IMR-90 (cell line): ENCODE data around the gene CLNK. TPM values are rescaled to one million over a fixed set of nuclear protein-coding genes. Genes with fewer than 3 reads are reported as not detected.
A peak's percentile ranks its signal among the peaks of the same experiment; 100 is the strongest.

Experiments used
- ATAC-seq: fragments of 200-7000 bp; cut with Tn5 transposase; 2 replicates; pipeline ENCODE4 v1.9.1; 2020; ENCODE audit warnings: low read depth, mild to moderate bottlenecking, moderate library complexity
- BruUV-seq: library from RNA; stranded (reverse); fragments of 400-500 nt; replicated peaks from 2 replicates; lab custom pipeline; 2021; lab: Mats Ljungman, UMichigan
- CTCF ChIA-PET: fragments of 300-600 bp; formaldehyde crosslinking; extraction: SDS; loops from one replicate; lab custom pipeline; 2021; ENCODE audit warnings: antibody characterized with exemption; lab: Yijun Ruan, JAX
- POLR2A ChIA-PET: fragments of 300-600 bp; sonication (Branson Sonifier 250); formaldehyde crosslinking; loops from one replicate; lab custom pipeline; 2022; ENCODE audit warnings: antibody characterized with exemption; ENCODE audit not compliant: unreplicated experiment; lab: Charles Lee
- DNase-seq: peaks from one replicate; pipeline ENCODE4 v3.0.0; 2013
- H2AFZ ChIP-seq: replicated peaks from 2 replicates; pipeline ENCODE3; 2013; ENCODE audit warnings: low read length, mild to moderate bottlenecking; ENCODE audit not compliant: poor library complexity
- H2AK5ac ChIP-seq: 2 replicates; pipeline ENCODE4 v1.6.1; 2013; ENCODE audit warnings: low read depth, low read length, inconsistent platforms
- H2AK9ac ChIP-seq: replicated peaks from 2 replicates; pipeline ENCODE3; 2013; ENCODE audit warnings: mild to moderate bottlenecking, low read depth, low read length, moderate library complexity; ENCODE audit not compliant: poor library complexity
- H2BK120ac ChIP-seq: 2 replicates; pipeline ENCODE4 v1.6.1; 2013; ENCODE audit warnings: low read depth, low read length, inconsistent platforms
- H2BK15ac ChIP-seq: 3 replicates; pipeline ENCODE4 v1.6.1; 2013; ENCODE audit warnings: low read depth, low read length, inconsistent platforms
- H2BK20ac ChIP-seq: 2 replicates; pipeline ENCODE4 v1.6.1; 2013; ENCODE audit warnings: low read depth, mild to moderate bottlenecking, inconsistent platforms, low read length, moderate library complexity
- H2BK5ac ChIP-seq: 2 replicates; pipeline ENCODE4 v1.6.1; 2013; ENCODE audit warnings: mild to moderate bottlenecking, low read depth, low read length, inconsistent platforms; ENCODE audit not compliant: poor library complexity, severe bottlenecking
- H3K14ac ChIP-seq: replicated peaks from 2 replicates; pipeline ENCODE4 v1.6.1; 2013; ENCODE audit warnings: low read depth, low read length, inconsistent platforms
- H3K18ac ChIP-seq: 2 replicates; pipeline ENCODE4 v1.6.1; 2013; ENCODE audit warnings: low read depth, low read length, control low read depth
- H3K23ac ChIP-seq: 2 replicates; pipeline ENCODE4 v1.6.1; 2013; ENCODE audit warnings: low read depth, low read length, inconsistent platforms
- H3K27ac ChIP-seq: 2 replicates; pipeline ENCODE4 v1.5.1; 2013; ENCODE audit warnings: mild to moderate bottlenecking, control low read depth, low read length; ENCODE audit not compliant: insufficient read depth
- H3K27me3 ChIP-seq: 2 replicates; pipeline ENCODE4 v1.6.1; 2013; ENCODE audit warnings: low read length; ENCODE audit not compliant: control insufficient read depth, insufficient read depth
- H3K36me3 ChIP-seq: 2 replicates; pipeline ENCODE4 v1.6.1; 2013; ENCODE audit warnings: low read length, mixed read lengths; ENCODE audit not compliant: control insufficient read depth, insufficient read depth
- H3K4ac ChIP-seq: 2 replicates; pipeline ENCODE4 v1.6.1; 2013; ENCODE audit warnings: low read depth, low read length, inconsistent platforms
- H3K4me1 ChIP-seq: 2 replicates; pipeline ENCODE4 v1.6.1; 2013; ENCODE audit warnings: low read length, mixed read lengths; ENCODE audit not compliant: control insufficient read depth, insufficient read depth
- H3K4me2 ChIP-seq: 2 replicates; pipeline ENCODE4 v1.6.1; 2013; ENCODE audit warnings: low read depth, mild to moderate bottlenecking, control low read depth, low read length, moderate library complexity
- H3K4me3 ChIP-seq: 2 replicates; pipeline ENCODE4 v1.5.1; 2013; ENCODE audit warnings: low read depth, mild to moderate bottlenecking, control low read depth, low read length, moderate library complexity; ENCODE audit not compliant: insufficient read depth
- H3K56ac ChIP-seq: 2 replicates; pipeline ENCODE4 v1.6.1; 2013; ENCODE audit warnings: low read length, inconsistent platforms; ENCODE audit not compliant: insufficient read depth; ENCODE audit errors: extremely low read depth
- H3K79me1 ChIP-seq, 2 experiments: 2 replicates each; pipeline ENCODE4 v1.6.1; 2013; ENCODE audit warnings: low read length in 2 of 2, inconsistent platforms in 1 of 2, low read depth in 1 of 2
- H3K9ac ChIP-seq: 2 replicates; pipeline ENCODE4 v1.6.1; 2013; ENCODE audit warnings: low read depth, low read length, control low read depth
- H3K9me1 ChIP-seq: 2 replicates; pipeline ENCODE4 v1.6.1; 2013; ENCODE audit warnings: low read length, inconsistent platforms; ENCODE audit not compliant: insufficient read depth
- H3K9me3 ChIP-seq: 2 replicates; pipeline ENCODE4 v1.6.1; 2013; ENCODE audit warnings: low read length; ENCODE audit not compliant: control insufficient read depth, insufficient read depth
- H4K20me1 ChIP-seq: 2 replicates; pipeline ENCODE4 v1.6.1; 2013; ENCODE audit warnings: low read length, inconsistent platforms; ENCODE audit not compliant: insufficient read depth
- H4K5ac ChIP-seq: 2 replicates; pipeline ENCODE4 v1.6.1; 2013; ENCODE audit warnings: mild to moderate bottlenecking, low read depth, low read length, control low read depth
- H4K8ac ChIP-seq, 2 experiments: 2 replicates each; pipeline ENCODE4 v1.6.1; 2013; ENCODE audit warnings: low read depth in 2 of 2, low read length in 2 of 2, control low read depth in 1 of 2, inconsistent platforms in 1 of 2
- H4K91ac ChIP-seq: 2 replicates; pipeline ENCODE4 v1.6.1; 2013; ENCODE audit warnings: low read depth, low read length, inconsistent platforms; ENCODE audit not compliant: insufficient read depth
- BHLHE40 ChIP-seq: fragments of 150-350 bp; IDR thresholded peaks from 2 replicates; pipeline ENCODE4 v1.6.1; 2016; ENCODE audit warnings: mild to moderate bottlenecking, low read depth, low read length
- CEBPB ChIP-seq: IDR thresholded peaks from 2 replicates; pipeline ENCODE4 v1.6.1; 2012; ENCODE audit warnings: low read depth, low read length, improper control_type of control experiment
- CHD1 ChIP-seq: IDR thresholded peaks from 2 replicates; pipeline ENCODE4 v1.6.1; 2012; ENCODE audit warnings: low read depth, low read length, improper control_type of control experiment
- CTCF ChIP-seq: conservative IDR thresholded peaks from 2 replicates; pipeline ENCODE4 v1.5.1; 2012; ENCODE audit warnings: mild to moderate bottlenecking, low read depth, low read length, improper control_type of control experiment
- FOS ChIP-seq: fragments of 150-350 bp; IDR thresholded peaks from 2 replicates; pipeline ENCODE4 v1.6.1; 2016; ENCODE audit warnings: low read depth, low read length
- MAFK ChIP-seq: IDR thresholded peaks from 2 replicates; pipeline ENCODE4 v1.6.1; 2012; ENCODE audit warnings: low read depth, low read length, improper control_type of control experiment
- MAZ ChIP-seq: IDR thresholded peaks from 2 replicates; pipeline ENCODE4 v1.6.1; 2012; ENCODE audit warnings: low read depth, mild to moderate bottlenecking, low read length, improper control_type of control experiment, moderate library complexity, borderline replicate concordance
- MXI1 ChIP-seq: IDR thresholded peaks from 2 replicates; pipeline ENCODE4 v1.6.1; 2012; ENCODE audit warnings: low read depth, mild to moderate bottlenecking, low read length, moderate library complexity, borderline replicate concordance
- NFE2L2 ChIP-seq: fragments of 150-350 bp; IDR thresholded peaks from 2 replicates; pipeline ENCODE4 v1.6.1; 2016; ENCODE audit warnings: low read depth, mild to moderate bottlenecking, low read length
- POLR2A ChIP-seq: IDR thresholded peaks from 2 replicates; pipeline ENCODE4 v1.6.1; 2012; ENCODE audit warnings: mild to moderate bottlenecking, low read depth, low read length
- RAD21 ChIP-seq: IDR thresholded peaks from 2 replicates; pipeline ENCODE4 v1.6.1; 2012; ENCODE audit warnings: low read length, improper control_type of control experiment
- RCOR1 ChIP-seq: IDR thresholded peaks from 2 replicates; pipeline ENCODE4 v1.6.1; 2012; ENCODE audit warnings: mild to moderate bottlenecking, low read length, improper control_type of control experiment; ENCODE audit not compliant: insufficient replicate concordance
- RFX5 ChIP-seq: IDR thresholded peaks from 2 replicates; pipeline ENCODE4 v1.8.0; 2012; ENCODE audit warnings: low read depth, mild to moderate bottlenecking, low read length, moderate library complexity
- SMC3 ChIP-seq: fragments of 150-350 bp; IDR thresholded peaks from 2 replicates; pipeline ENCODE4 v1.6.1; 2016; ENCODE audit warnings: low read depth, mild to moderate bottlenecking, antibody characterized with exemption, low read length, moderate library complexity
- WGBS, 2 experiments: methylation state at CpG; one replicate each; pipeline versions ENCODE4 v1.1.5 to v1.1.7; 2013; ENCODE audit warnings: missing lambda C conversion rate in 2 of 2; ENCODE audit not compliant: insufficient read length in 1 of 2; ENCODE audit errors: extremely low coverage in 2 of 2; 5-methylcytosine and 5-hydroxymethylcytosine counted together
- dilution Hi-C: fragments of 300-500 bp; cut with HindIII; formaldehyde crosslinking; loops from one replicate; pipeline ENCODE4 v1.14.3; 2018; ENCODE audit warnings: low sequenced_read_pairs; ENCODE audit not compliant: unreplicated experiment
- in situ Hi-C: fragments of 300-500 bp; cut with MboI; formaldehyde crosslinking; loops from 3 replicates; pipeline ENCODE4 v1.14.3; 2019; ENCODE audit warnings: low sequenced_read_pairs, inconsistent platforms, mixed read lengths
- intact Hi-C: fragments of 100-400 bp; cut with micrococcal nuclease; formaldehyde crosslinking; loops from 2 replicates; pipeline ENCODE4 v1.10.0; 2022
- polyA plus RNA-seq, 3 experiments: library from polyadenylated mRNA; depleted of rRNA; stranded (reverse); fragments of >200 nt; gene quantifications; 2 replicates each; pipeline ENCODE4 v1.2.3, GENCODE V29; 2012; ENCODE audit warnings: low replicate concordance in 1 of 3
- total RNA-seq: library from RNA; depleted of rRNA; stranded (reverse); fragments of >200 nt; gene quantifications from 2 replicates; pipeline ENCODE4 v1.2.3, GENCODE V29; 2012
- TF ChIP-seq, protein P1 (sequence below): fragments of 150-350 bp; IDR thresholded peaks from 2 replicates; pipeline ENCODE4 v1.6.1; 2017; ENCODE audit warnings: mild to moderate bottlenecking, antibody characterized with exemption, low read length, low read depth
- TF ChIP-seq, protein P2 (sequence below): fragments of 150-350 bp; IDR thresholded peaks from 2 replicates; pipeline ENCODE4 v1.6.1; 2016; ENCODE audit warnings: low read depth, mild to moderate bottlenecking, low read length, moderate library complexity, borderline replicate concordance

CLNK gene
- total and polyA plus RNA-seq, 2 of the 4 experiments (the other 2 are of a cell fraction) = not detected

DNA sequence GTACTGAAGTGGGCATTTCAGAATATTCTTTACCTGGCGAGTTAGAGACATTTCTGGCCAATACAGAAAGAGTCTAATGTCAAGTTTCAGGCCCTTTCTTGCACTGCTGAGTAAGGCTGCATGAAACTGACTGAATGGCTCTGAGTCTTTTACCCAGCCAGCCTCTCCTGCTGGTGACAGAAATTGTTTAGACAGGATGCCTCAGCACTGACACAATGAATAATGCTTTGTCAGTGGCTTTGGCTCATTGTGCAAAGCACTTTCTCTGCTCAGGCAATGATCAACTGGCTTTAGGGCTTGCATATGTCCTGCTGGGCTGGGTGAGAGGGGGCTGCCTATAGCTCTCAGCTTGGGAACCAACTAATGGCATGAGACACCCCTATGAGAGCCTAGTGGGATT lies 45.5 kb downstream of the CLNK start:
- Histone ChIP-seq H3K27me3 (peaks cover 6% of the 10 kb centered on the region), H3K4me1 (0 out of 2 replicates have a peak, but pooled peaks cover 3% of the 10 kb centered on the region), H3K56ac (no peak overlapping the region), H4K91ac (no peak overlapping the region), H3K23ac (no peak overlapping the region), H3K27ac (no peak overlapping the region), H3K9me1 (no peaks in the 10 kb centered on the region), H4K5ac (no peak overlapping the region), H2BK120ac (no peak overlapping the region), H2AK5ac (no peak overlapping the region), H4K8ac (no peak overlapping the region), H3K4ac (no peak overlapping the region), H3K4me3 (no peak overlapping the region), H2AK9ac (no peak overlapping the region), H2AFZ (no peak overlapping the region), H2BK15ac (no peak overlapping the region), H2BK20ac (no peak overlapping the region), H3K79me1 (no peaks in the 10 kb centered on the region), H3K9me3 (no peaks in the 10 kb centered on the region), H4K20me1 (no peaks in the 10 kb centered on the region), H3K18ac (no peak overlapping the region), H2BK5ac (no peak overlapping the region), H3K4me2 (no peak overlapping the region), H3K14ac (no peak overlapping the region), H3K9ac (no peak overlapping the region), H3K36me3 (no peaks in the 10 kb centered on the region)
- ATAC-seq = peak; percentile 27
- no TSS peak for BruUV-seq
- in situ Hi-C loops (no loop called here), intact Hi-C loops (no loop called here), dilution Hi-C loops (no loop called here)
- no peak for TF ChIP-seq MAZ
- TF ChIP-seq RAD21 = no peak
- TF ChIP-seq RFX5 = no peak
- TF ChIP-seq NFE2L2 = no peak
- TF ChIP-seq RCOR1 = no peak
- no peak for TF ChIP-seq CEBPB
- TF ChIP-seq BHLHE40 = no peak
- TF ChIP-seq POLR2A = no peak
- TF ChIP-seq, protein P1, sequence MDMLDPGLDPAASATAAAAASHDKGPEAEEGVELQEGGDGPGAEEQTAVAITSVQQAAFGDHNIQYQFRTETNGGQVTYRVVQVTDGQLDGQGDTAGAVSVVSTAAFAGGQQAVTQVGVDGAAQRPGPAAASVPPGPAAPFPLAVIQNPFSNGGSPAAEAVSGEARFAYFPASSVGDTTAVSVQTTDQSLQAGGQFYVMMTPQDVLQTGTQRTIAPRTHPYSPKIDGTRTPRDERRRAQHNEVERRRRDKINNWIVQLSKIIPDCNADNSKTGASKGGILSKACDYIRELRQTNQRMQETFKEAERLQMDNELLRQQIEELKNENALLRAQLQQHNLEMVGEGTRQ = no peak
- no peak for TF ChIP-seq SMC3
- TF ChIP-seq CHD1 = no peak
- TF ChIP-seq, protein P2, sequence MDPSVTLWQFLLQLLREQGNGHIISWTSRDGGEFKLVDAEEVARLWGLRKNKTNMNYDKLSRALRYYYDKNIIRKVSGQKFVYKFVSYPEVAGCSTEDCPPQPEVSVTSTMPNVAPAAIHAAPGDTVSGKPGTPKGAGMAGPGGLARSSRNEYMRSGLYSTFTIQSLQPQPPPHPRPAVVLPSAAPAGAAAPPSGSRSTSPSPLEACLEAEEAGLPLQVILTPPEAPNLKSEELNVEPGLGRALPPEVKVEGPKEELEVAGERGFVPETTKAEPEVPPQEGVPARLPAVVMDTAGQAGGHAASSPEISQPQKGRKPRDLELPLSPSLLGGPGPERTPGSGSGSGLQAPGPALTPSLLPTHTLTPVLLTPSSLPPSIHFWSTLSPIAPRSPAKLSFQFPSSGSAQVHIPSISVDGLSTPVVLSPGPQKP = no peak
- no peak for TF ChIP-seq FOS
- TF ChIP-seq MXI1 = no peak
- TF ChIP-seq MAFK = no peak
- TF ChIP-seq CTCF = no peak
- WGBS, 2 experiments = no CpG with 5 or more reads among the region's 1 CpG
- CTCF ChIA-PET = no interaction called here
- DNase-seq = no peak
- POLR2A ChIA-PET = no interaction called here
